SK-N-SH treated with all-trans-retinoic acid at 6 μM for 48 hours (cell line): ENCODE measurements around the gene PCED1A.

ENCODE experiments used
- BACH2 ChIP-seq: fragments of 250-450 bp; sonication (Bioruptor Pico); IDR thresholded peaks from 2 replicates; pipeline ENCODE4 v1.9.0; 2021; ENCODE audit warnings: mild to moderate bottlenecking, borderline replicate concordance
- CREB5 ChIP-seq: fragments of 250-450 bp; sonication (Bioruptor Pico); IDR thresholded peaks from 2 replicates; pipeline ENCODE4 v1.5.1; 2020; ENCODE audit warnings: low read depth, mild to moderate bottlenecking, moderate library complexity
- GLIS3 ChIP-seq: fragments of 250-450 bp; sonication (Bioruptor Pico); IDR thresholded peaks from 2 replicates; pipeline ENCODE4 v1.5.0; 2020; ENCODE audit warnings: mild to moderate bottlenecking, moderate library complexity
- RARB ChIP-seq: fragments of 250-450 bp; sonication (Bioruptor Pico); IDR thresholded peaks from 2 replicates; pipeline ENCODE4 v1.8.0; 2021; ENCODE audit warnings: mild to moderate bottlenecking, moderate library complexity
- ZC3H10 ChIP-seq: fragments of 250-450 bp; sonication (Bioruptor Pico); IDR thresholded peaks from 2 replicates; pipeline ENCODE4 v1.5.1; 2021; ENCODE audit warnings: mild to moderate bottlenecking, moderate library complexity
- ZFP3 ChIP-seq: fragments of 250-450 bp; sonication (Bioruptor Pico); IDR thresholded peaks from 2 replicates; pipeline ENCODE4 v1.5.0; 2020; ENCODE audit warnings: mild to moderate bottlenecking, moderate library complexity
- ZNF70 ChIP-seq: fragments of 450-650 bp; formaldehyde crosslinking; IDR thresholded peaks from 2 replicates; pipeline ENCODE4 v1.5.0; 2020; ENCODE audit warnings: mild to moderate bottlenecking, moderate library complexity

GRCh38 chr20:2879146-2879545, 38.7 kb upstream of the PCED1A start:
- TF ChIP-seq BACH2 (CRISPR knock-in tag) (no peak), GLIS3 (CRISPR knock-in tag) (no peak), RARB (no peak), CREB5 (no peak), ZNF70 (CRISPR knock-in tag) (no peak), ZC3H10 (CRISPR knock-in tag) (no peak), ZFP3 (no peak)
